NCI-H748 treated with DMSO at 0.1 percent for 48 hours (cell line): Measurements from ENCODE around the gene NUDT9.
"Not testable (repeated sequence)": the region's sequence is repeated elsewhere in the genome, so short reads cannot be mapped to it uniquely, and the experiment has no call there.

Experiments
- DNase-seq: peaks from one replicate; lab custom pipeline; 2025; lab: John Stamatoyannopoulos, UW

Gene NUDT9

DNA sequence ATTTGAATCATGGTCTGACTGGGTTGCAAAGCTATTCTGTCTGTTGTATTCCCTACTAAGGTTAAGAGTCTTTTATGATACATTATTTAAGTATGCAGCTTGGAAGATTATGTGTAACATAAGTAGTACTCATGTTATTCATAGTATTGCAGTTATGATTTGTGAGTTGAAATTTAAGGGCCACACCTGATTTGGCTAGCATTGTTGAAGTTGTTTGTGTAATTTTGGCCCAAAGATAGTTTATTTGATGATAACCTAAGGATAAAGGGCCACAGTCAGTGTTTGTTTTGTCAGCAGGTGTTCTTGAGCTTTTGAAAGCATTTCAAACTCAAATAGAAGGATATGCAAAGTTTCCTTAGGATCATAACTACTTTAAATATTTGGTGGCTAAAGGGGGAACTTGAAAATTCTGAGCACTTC, 38.9 kb downstream of the NUDT9 start:
- DNase-seq = no peak

DNA sequence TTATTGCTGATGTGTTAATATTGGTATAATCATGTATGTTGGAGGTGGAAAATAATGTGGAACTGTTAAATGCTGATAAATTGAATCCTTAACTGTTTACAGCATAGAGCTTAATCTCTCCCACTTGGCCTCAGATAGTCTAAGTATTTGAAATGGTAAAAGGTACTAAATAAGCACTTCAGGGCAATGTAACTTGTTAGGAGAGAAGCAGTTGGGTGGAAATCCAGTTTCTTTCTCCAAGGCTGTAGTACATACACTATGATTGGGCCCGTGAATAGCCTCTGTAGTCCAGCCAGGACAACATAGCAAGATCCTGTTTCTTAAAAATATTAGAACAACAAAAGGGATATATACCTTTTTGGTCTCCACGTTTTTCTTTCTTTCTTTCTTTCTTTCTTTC, 39.7 kb downstream of the NUDT9 start:
- no peak for DNase-seq

DNA sequence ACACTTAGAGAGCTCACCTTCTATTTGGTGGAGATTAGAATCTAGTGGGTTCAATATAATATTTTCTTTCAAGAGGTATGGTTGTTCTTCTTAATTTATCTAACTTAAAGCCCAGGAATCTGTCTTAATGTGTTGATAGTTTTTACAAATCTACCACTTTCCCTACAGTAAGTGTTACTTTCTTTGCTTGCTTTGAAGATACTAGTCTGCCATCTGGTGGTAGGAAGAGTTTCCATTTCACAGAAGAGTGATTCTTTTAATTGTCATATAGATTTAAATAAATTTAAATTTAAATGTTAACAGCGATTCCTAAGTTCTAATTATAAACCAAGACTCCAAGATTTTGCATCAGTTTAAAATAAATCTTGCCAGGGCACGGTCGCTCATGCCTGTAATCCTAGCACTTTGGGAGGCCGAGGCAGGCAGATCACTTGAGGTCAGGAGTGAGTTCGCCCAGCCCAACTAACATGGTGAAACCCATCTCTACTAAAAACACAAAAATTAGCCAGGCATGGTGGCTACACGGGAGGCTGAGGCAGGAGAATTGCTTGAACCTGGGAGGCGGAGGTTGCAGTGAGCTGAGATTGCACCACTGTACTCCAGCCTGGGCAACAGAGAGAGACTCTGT, 43.5 kb downstream of the NUDT9 start:
- DNase-seq = peak; percentile 13

DNA sequence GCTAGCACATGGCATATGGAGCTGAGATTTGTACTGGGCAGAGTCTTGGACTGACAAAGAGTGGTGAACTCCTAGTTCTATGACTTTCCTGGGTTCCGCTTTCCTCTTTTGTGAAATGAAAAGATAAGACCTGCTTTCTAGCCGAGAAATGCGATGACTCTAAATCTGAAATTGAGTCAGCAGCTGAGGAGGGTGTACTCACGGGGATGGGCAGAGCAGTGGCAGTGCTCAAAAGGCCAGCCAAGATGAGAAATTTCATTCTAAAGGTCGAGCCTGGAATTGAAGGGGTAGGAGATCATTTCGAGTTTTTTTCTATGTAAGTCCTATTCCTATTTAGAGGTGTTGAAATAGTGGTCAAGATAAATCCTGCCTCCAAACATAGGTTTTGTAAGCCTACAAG, 47.0 kb downstream of the NUDT9 start:
- DNase-seq = no peak

DNA sequence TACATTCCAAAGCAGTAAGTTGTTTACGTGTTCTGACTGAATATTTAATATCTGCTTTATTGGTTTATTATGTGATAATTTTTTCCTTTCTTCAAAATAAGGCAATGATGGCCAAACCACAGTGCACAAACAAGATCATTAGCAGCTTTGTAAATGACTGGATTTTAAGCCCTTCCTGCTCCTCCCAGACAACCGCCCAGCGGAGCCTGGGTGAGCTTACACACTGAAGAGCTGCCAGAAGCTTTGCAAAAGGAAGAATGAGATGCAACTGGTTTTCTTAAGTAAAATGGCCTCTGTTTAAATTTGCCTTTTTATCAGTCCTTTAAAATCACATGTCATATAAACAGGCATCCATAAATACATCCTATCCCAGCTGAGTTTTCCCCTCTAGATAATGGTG, 54.6 kb downstream of the NUDT9 start:
- DNase-seq = no peak

DNA sequence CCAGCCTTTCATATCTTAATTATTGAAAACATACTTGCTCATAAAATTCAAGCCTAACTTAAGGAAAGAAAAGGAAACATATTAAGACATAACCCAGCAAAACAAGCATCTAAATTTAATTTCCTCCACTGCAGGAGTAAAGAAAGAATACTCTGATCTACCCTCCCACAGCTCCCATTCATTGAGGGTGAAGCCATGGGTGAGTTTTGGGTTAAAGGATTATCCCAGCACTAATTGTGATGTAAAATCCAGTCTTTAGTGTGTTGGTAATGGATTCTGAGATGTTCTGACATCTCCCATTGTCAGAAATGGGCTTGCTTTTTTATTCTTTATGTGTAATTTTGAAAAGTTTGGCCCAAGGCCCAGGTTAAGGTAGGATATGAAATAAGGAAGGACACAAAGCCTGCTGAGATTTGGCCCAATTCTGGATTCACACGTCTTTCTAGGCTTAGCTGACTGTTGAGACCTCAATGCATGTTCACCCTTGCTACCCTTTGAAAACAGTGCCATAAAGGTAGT, 56.4 kb downstream of the NUDT9 start:
- DNase-seq = no peak

DNA sequence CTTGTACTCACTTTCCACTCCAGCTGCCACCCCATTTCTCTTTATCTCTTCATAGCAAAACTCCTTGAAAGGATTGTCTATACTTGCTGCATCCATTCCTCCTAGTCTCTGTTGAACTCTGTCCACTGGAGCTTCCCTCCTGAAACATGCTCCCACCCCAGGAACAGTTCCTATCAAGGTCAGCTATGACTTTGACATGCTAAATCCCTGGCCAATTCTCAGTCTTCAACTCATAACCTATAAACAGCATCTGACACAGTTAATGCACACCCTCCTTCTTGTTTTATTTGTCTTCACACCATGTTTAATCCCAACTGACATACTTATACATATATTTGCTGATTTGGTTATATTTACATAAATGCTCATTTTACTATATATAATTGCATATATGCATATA, 59.0 kb downstream of the NUDT9 start:
- DNase-seq = no peak

DNA sequence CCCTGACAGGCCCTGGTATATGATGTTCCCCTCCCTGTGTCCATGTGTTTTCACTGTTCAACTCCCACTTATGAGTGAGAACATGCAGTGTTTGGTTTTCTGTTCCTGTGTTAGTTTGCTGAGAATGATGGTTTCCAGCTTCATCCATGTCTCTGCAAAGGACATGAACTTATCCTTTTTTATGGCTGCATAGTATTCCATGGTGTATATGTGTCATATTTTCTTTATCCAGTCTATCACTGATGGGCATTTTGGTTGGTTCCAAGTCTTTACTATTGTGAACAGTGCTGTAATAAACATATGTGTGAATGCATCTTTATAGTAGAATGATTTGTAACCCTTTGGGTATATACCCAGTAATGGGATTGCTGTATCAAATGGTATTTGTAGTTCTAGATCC, 60.9 kb downstream of the NUDT9 start:
- DNase-seq = not testable (repeated sequence)

DNA sequence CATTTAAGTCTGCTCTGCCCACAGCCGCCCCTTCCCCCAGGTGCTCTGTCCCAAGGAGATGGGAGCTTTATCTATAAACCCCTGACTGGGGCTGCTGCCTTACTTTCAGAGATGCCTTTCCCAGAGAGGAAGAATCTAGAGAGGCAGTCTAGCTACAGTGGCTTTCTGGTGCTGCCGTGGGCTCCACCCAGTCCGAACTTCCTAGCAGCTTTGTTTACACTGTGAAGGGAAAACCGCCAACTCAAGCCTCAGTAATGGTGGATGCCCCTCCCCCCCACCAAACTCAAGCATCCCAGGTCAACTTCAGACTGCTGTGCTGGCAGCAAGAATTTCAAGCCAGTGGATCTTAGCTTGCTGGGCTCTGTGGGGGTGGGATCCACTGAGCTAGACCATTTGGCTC, 66.3 kb downstream of the NUDT9 start:
- DNase-seq = not testable (repeated sequence)

DNA sequence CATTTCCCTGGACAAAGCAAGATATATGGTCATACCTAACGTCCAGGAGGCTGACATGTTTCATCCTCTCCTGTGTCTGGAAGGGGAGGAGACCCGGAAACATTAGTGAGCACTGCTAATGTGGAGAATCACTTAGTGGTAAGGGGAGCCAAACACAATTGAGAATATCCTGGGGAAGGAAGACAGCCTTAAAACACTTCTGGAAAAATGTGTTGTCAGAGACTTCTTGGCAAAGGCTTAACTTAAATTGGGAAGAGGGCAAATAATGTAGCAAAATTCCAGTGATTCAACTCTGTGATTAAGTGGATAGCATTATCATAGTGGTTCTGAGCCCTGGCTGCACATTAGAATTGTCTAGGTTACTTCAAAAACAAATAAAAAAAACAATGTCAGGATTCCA, 67.3 kb downstream of the NUDT9 start:
- DNase-seq = no peak

DNA sequence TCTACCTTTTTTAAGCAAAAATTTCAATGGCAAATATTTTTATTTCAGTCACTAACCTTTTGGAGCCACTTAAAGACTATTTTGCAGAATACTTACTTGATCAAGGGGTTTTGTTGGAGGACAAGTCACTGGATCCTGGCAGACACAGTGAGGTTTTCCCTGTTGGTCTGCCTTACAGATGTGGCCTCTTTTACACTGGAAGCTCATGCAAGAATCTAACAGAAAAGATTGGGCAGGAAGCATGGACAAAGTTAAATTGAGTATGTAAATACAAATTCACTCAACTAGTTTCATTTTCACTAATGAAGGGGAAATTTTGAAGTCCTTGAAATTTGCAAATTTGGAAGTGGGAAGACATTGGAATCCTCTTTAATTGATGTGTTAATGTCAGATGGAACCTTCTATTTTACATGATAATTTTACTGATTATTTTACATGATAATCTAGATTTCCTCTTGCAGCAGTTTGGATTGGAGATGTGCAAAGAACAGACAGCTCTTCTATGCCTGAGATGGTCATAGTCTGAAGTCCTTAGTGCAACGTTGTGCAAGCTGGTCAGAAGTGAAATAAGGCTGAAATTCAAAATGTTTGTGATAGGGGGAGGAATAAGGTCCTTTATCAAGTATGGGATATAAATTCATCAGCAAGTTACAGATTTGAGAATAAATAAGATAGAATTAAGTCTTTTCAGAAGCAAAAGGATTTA, 68.4 kb downstream of the NUDT9 start:
- no peak for DNase-seq

DNA sequence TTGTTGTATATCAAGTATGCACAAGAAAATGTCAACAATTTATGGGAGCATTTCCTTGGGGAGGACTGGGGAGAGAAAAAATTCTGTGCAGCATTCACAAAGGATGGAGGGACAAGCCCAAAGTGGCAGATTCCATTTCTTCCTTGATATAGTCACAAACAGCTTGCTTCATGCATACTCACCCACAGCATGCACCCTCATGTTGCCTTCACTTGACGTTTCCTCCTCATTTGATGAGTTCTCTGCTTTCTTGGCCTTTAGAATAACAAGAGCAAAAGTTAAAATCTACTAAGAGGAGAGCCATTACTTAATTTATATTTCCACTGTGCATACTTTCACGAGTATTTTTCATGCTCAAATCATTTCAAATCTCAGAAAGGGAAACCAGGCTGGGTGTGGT, 69.1 kb downstream of the NUDT9 start:
- no peak for DNase-seq

DNA sequence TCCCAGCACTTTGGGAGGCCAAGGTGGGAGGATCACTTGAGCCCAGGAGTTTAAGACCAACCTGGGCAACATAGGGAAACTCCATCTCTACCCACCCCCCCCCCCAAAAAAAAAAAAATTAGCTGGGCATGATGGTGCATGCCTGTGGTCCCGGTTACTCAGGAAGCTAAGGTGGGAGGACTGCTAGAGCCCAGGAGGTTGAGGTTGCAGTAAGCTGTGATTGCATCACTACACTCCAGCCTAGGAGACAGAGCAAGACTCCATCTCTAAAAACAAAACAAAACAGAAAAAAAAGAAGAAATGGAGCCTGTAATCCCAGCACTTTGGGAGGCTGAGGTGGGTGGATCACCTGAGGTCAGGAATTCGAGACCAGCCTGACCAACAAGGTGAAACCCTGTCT, 69.5 kb downstream of the NUDT9 start:
- DNase-seq = not testable (repeated sequence)

DNA sequence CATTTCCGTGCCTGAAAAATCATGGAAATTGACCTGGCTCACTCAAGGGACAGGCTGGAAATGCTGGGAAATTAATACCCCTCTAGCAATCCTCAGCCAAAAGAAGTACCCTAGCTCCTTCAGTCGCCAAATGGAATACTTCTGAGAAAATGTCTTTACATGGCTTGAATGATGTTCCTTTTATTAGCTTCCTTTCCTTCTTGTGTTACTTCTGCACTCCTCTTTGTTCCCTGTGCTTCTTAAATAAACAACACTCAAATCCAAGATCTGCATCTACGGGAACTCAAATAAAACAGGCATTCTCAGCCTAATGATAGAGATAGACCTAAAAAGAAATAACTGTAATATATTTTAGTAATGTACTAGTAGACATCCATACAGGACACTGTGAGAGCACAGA, 70.7 kb downstream of the NUDT9 start:
- no peak for DNase-seq

DNA sequence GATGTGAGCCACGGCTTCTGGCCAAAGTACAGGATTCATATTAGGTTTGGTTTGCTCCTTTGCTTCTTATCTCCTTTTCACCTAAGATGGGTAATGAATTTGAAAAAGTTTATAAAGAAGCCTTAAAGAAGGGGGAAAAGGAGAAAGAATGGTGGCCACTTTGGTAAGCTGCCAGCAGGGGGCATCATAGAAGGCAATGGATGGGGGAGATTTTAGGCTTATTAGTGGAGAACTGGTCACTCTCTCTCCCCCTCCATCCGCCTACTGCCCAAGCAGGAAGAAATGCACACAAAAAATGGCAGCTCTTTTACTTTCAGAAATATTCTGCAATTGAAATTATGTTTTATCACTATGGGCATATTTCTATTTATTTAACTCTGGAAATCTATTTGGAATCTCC, 74.8 kb downstream of the NUDT9 start:
- DNase-seq = no peak

DNA sequence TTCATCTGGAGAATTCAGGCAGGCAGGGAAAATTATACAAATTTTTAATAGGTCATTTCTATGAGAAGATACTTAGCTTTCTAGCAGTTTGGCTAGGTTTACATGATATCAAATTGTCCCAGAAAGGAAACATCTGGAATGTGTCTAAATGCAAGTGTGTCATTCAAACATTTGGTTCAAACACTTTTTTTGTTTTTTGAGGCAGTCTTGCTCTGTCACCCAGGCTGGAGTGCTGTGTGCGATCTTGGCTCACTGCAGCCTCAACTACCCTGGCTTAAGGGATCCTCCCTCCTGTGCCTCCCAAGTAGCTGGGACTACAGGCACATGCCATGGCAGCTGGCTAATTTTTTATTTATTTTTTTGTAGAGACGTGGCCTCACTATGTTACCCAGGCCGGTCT, 75.2 kb downstream of the NUDT9 start:
- no peak for DNase-seq

DNA sequence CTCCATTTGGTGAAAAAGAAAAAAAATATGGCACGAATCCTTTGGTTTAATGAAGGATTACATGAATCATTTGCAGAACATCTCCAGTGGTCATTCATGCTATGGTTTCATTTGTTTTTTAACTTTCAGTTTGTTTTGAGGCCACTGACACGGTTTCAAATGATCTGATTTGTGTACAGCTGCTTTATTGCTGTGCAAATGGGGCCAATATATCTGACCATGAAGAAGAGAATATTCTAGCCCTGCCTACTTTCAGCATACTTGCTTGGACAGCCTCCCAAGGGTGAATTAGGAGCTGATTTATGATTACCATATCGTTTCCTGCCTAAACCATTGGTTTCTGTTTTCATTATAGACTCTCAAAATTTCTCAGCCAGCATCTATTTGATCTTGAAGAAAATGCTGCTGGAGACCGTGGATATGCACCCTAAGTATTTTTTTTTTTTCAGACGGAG, 76.1 kb downstream of the NUDT9 start:
- no peak for DNase-seq

DNA sequence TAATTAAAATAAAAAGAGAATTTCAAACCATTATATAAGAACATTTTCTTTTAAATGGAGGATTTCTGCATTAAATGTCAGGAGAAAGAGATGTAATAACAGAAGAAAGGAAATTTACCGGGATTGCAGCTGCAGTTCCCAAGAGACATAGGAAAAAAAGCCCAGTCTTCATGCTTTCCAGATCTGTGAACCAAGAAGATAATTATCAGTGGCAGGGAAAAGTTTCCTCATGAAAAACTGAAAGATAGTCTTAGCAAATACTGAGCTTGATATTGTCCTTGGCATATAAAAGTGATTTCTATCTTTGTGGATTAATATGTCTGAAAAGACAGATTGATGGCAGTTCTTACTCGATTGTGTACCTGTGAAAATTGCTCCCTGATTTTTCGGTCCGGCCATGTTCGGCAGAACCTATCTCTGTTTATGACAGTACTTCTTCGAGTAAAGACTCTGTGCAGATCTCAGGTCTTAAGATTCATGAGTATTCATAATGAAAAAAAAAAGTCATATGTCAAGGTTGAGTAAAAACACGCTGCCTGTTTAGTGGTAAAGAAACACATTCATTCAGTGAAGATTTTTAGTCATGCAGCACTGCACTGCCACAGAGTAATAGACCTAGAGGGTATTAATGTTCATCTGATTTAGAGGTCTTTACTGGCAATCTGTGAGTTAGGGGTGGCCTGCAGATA, 77.2 kb downstream of the NUDT9 start:
- no peak for DNase-seq

DNA sequence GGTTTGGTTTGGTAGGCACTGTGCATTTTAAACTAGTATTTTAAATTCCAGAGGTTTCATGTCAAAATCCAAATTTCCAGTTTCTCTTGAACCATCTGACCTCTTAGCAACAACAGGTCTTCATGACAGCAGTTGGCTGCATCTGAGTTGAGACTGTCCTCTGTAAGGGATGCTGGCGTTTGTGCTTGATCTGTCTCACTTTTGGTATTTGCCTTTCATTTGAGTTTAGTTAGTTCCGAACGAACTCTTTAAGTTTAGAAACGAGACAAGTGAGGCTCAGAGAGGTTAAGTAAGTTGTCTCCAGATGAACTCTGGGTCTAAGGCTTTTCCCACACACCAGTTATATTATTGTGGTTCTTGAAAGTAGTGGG, 77.7 kb downstream of the NUDT9 start:
- no peak for DNase-seq

DNA sequence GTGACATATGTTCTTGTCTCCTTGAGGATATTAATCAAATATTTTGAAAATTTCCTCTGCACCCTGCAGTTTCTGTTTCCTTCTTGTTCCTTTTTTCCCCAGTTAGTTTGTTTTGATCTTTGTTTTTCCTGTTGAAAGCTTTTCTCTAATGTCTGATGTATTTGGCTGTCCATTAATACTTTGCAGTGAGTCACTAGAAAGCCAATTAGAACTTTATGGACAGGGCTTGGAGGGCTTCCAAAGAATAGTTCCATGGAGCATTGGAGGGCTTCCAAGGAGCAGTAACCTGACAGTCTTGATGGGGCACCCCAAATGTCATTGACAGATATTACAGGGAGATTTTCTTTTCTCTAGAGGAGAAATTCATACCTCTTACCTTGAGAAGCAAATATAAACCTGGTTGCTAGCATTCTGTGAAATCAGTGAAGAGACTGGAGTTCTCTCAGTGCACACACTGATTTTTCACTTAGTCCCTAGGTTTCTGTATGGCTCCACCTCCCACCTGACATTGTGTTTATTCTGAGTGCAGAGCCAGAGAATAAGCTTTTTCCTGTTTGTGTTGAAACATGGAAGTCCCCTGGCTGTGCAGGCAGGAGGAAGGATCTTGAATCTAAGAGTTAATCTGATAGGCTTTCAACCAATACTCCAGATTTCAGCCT, 80.3 kb downstream of the NUDT9 start:
- no peak for DNase-seq

DNA sequence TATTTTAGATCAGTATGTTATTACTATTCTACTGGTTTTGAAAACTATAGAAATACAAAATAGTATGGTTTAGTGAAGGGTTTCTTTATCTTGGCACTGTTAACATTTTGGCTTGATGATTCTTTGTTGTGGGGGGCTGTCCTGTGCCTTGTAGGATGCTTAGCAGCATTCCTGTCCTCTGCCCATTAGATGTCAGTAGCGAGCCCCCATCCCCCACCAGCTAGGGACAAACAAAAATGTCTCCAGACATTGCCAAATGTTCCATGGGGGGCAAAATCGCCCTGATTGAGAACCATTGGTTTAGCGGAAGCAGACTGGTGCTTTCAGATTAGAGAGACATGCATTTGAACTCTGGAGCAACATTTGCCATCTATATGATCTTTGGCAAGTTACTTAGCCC, 83.5 kb downstream of the NUDT9 start:
- no peak for DNase-seq

DNA sequence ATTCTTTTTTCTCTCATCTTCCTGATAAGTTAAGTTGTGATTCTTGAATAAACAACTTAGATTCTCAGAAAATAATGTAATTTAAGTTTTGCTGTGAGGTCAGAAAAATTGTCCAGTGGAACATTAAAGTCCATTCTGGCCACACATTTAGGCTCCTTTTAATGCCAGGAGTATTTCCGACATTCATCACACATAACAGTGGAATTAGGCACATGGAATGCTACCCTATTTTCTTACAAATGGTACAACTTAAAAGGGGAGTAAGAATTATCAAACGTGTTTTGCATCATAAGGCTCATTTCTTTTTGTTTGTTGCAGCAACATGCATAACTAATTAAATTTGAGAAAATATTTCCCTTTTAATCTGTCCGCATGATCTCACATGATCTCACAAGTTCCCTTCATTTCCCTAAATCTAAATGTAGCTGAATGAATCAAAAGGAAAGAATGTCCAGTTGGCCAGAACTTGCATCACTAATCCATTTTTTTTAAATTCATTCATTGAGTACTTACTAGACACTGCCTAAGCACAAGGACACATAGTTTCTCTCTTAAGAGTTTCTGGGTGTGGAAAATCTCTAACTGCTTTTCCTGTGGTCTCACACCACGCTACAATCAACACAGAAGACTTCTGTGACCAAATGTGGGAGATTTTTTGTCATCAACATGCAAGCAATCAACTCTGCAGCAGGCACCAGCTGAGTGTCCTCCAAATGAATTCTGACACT, 84.8 kb downstream of the NUDT9 start:
- DNase-seq = no peak
